GOT3 (cell line): ENCODE measurements around the gene LIPM.
"Not testable (repeated sequence)": the region's sequence is repeated elsewhere in the genome, so short reads cannot be mapped to it uniquely, and the experiment has no call there.

Experiments
- DNase-seq: peaks from one replicate; lab custom pipeline; 2025; ENCODE audit warnings: mixed read lengths; lab: John Stamatoyannopoulos, UW

LIPM gene

DNA sequence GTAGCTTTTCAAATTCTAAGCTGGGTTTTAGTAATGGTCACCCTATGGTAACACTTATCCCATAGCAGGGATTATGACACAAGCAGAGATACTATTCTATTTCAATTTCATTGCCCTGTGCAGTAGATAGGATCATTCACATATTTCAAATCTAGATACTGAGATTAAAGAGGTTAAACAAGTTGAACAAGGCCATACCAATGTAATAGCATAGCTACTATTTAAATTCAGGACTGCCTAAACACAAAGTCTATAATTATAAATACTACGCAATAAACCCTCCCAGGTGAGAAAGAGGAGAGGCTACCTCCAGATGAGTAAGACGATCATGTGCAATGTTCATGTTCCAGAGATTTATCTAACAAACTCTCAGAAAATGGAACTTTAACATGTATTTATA, 1.1 kb downstream of the LIPM start:
- DNase-seq, result no peak

DNA sequence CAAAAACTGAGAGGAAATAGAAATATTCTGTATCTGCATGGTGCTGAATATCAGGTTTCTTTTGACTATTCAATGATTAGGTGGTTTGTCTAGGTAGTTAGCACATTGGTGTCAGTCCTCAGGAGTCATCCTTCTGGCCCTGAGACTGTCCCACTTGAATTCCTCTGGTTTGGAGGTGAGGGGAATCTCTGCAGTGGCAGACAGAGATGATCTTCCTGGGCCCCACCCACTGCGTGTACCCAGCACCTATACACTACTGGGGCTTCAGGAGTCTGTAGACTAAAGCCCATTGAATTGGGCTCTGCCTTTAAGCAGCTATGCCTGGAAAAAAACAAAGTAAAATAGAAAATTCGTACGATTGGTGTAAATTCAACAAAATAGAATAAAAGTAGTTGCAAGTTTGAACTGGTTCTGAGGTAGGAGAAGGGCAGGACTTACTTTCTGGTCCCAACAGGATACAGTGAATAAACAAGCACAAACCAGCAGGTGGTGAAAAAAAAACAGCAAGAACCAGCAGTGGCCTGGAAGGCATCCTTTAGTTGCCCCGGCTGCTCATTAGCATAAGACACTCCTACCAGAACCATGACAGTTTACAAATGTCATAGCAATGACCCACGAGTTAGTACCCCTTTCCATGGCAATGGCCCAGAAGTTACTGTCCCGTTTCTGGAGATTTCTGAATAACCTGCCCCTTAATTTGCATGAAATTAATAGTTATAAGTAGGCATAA, 1.7 kb downstream of the LIPM start:
- no peak for DNase-seq

DNA sequence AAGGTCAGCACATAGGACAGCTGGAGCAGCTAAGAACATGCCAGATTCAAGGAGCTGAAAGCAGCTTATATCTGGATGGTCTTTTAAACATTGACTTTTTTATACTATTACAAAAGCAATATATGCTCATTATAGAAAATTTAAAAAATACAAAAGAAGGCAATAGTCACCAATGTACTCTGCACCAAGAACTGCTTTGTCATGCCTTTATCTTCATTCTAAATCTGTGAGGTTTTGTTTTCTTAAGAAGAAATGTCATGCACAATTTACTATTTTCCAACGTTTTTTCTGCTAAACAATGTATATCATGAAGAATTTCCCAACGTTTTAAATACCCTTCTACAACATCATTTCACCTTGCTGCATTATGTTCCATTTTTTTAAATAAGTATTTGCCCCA, 2.8 kb downstream of the LIPM start:
- no peak for DNase-seq

DNA sequence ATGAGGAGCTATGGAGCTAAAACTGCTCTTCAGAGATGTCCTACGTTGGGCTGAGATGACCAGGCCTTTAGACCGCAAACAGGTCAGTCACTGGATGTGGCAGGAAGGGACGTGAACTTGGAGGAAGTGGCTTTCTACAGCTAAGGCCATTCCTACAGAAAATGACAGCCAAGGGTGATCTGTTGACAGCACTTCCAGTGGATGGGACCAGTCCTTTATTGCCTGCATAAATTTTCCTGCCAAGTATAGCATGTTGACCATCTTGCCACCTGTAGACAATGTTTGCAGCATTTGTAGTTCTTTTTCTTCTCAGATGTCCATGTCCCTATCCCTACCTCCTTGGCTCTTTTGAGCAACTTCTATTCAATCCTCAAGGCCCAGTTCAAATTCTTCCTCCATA, 3.4 kb downstream of the LIPM start:
- DNase-seq, result no peak

DNA sequence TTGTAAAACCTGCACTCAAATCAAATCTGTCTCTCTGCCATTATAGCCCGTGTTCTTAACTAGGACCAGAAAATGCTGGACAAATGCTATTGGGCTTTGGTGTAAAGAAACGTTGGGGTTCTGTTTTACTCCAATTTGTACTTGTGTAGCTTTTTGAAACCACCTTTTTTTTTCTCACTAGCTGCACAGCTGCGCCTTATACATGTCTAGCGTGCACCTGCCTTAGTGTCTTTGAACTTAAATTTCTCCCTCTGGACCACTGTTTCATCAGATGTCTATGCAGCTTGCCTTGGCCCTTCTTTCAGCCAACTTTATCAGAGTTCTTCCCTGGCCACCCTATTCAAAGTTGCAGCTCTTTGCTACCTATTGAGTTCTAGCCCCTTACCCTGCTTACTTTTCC, 7.1 kb downstream of the LIPM start:
- DNase-seq, result no peak

DNA sequence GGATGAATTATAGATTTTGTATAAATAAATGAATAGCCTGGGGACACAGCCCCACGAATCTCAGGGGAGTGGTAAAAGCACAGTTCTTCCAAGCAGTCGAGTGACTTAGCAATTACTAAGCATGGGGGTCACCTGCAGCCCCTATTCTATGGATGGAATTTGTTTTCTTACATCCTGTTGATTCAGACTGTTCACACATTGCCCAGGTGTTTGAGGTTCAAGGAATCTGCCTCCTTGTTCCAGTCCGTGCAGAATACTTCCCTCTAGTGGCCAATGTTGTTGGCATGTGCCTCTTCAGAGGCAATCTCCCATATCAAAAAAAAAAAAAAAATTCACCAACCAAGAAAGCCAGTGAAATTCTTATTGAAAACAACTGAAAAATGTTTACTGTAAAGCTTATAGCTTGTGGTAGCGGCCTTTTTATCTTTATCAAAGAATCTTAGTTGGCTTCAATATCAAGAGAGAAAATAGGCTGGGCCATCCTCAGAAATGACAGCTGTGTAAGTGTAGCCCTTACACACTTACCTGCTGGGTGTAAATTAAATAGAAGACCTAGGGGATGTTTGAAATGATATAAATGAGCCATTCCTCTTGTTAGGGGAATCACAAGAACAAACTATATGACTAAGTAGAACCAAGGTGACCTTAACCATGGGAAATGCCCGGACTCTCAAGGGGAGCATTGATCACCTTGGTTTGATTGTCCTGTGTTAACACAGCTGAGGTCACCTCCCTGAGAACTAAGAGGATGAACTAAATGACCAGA, 7.8 kb downstream of the LIPM start:
- DNase-seq, result no peak

DNA sequence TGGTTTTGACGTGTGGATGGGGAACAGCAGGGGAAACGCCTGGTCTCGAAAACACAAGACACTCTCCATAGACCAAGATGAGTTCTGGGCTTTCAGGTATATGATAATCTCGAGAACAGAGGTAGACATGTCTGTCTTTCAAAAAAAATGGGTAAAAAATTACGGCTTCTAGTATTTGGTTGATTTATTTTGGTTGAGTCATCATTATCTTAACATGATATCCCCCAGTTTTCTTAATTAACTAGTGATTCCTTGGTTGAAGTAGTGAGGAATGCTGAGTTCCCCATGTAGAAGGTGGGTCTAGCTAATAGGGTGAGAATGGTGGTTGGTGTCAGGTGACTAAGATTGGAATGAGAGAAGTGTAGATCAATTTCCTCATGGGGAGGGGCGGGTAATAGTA, 10.7 kb downstream of the LIPM start:
- DNase-seq, result no peak

DNA sequence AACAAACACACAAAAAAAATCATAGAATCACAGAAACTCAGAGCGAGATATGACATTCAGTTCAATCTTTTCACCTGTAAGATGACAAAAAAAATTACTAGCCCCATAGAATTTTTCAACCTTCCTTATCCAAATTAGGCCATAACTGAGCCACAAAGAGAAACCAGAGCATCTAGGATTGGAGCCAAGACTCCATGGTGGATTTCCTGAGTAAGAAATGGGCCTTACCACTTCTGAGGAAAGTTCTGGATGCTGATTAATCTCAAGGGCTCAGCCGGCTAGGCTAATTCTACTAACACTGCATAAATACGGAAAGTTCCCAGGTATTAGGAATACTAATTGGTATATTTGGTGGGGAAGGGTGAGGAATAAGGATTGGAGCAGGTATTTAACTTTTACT, 16.8 kb downstream of the LIPM start:
- DNase-seq, result no peak

DNA sequence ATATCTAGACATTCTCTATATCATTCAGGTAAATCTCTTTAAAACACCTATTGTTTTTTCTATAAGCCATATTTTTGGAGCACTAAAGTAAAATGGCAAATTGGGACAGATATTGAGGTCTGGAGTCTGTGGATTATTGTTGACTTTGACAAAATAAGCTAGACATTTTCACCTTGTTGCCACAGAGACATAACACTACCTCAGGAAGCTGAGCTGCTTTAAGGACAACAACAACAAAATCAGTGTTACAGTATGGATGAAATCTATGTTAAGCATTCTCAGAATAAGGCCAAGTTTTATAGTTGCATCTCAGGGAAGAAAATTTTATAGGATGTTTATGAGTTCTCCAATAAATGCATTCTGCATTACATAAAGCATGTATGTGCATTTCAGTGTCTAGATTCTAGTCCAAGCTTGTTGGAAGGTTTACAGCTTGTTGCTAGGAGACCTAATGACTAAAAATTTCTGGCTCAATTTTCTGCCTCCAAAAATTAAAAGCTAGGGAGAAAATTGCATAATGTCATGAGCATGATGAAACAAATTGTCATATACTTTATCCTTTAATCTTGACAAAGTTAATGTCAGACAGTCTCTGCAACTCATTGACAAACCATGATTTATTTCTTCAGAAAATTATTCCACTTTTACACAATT, 18.3 kb downstream of the LIPM start:
- no peak for DNase-seq

DNA sequence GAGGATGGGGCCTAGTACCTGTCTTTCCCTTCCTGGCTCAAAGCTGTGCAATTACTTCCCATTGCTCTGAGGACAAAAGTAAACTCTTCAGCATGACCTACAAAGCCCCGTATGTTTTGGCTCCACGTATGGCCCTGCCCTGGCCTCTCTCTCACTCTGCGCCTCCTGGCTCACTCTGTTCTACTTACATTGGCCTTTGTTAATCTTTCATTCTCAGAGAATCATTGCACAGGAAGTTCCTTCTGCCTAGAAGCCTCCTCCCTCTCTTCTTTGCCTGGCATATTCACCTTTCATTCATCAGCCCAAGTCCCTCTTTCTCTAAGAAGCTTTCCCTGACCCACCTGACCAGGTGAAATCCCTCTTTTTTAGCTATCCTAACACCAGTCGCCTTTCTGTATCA, 23.9 kb downstream of the LIPM start:
- no peak for DNase-seq

DNA sequence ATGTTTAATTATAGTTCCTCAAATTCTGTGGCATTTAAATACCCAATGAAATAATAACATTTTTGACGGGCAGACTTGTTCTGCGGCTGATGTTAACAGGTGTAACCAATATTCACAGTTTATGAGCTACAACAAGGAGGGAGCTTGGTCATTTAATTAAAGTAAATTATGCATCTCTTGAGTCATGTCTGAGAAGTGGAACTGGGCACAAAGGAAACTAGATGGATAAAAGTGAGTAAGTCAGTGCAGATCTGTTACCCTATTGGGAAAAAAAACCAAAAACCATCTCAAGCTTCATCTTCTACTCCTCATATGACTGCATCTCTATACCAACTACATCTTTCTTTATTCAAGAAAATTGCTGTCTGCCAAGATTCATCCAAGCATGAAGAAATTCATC, 25.1 kb downstream of the LIPM start:
- no peak for DNase-seq

DNA sequence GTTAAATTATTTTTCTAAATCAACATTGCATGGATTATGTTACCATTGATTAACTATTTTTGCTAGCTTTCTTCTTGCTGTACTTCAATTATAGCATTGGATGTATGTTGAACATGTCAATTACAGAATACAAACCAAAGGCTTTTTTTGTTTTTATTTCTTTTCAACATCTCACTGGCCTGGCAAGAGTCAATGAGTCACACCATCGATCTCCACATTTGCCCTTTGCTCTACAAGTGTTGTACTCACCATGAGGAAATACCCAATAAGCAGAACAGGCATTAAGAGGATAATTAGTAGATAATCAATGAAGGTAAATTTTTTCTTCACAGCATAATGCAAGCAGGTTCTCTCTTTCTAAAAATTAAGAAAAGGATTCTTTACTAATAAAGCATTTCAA, 25.8 kb downstream of the LIPM start:
- no peak for DNase-seq

DNA sequence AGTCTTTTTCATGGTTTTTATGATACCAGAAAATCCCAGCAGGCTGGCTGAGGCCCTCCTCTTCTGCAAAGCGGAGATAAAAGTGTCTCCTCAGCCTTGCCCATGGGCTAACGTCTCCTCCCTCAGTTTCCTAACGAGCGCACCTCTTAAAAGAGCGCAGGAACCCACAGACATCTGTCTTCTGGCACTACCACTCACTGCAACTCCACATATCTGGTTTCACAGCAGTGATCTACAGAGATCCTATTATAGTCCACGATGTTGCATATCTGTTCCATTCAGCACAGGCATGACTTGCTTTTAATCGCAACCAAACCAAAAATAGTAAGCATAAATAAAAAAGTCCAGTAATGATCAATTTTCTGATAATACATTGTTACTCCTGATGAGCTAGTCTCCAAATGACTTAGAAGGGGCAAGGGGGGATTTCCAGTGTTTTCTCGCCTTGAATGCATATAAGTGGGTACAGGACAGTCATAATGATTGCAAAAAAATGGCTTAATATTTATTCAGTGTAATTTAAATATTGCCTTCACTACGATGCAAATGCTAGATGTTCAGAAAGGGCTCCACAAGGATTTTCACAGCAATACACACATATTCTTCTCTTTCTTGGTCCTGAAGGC, 28.2 kb downstream of the LIPM start:
- DNase-seq, result no peak

DNA sequence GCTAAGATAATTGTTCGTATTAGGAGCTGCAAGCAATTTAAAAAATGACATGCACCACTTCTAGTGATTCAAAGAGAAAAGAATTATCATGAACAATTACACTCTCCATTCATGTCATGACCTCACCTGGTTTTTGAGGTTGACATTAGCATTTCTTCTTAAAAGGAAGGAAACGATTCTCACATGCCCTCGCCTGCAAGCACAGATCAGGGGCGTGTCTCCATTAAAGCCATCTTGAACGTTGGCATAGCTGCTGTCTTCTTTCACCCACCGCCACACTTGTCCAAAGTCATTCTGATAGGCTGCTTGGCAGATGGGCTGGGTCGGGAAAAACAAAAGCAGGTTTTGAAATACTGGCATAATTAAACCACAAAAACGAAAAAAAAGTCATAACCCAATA, 29.2 kb downstream of the LIPM start:
- DNase-seq, result no peak

DNA sequence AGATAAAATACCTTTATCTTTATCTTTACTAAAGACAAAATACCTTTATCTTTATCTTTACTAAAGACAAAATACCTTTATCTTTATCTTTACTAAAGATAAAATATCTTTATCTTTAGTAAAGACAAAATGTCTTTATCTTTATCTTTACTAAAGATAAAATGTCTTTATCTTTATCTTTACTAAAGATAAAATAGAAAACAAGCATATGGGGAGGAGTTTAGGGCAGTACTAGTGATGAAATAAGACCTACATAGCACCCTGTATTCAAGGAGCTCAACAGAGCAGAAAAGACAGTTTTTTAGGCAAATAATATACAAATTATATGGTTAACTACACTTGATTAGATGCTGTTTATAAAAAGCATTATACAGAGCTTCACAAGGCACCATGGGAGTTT, 29.8 kb downstream of the LIPM start:
- DNase-seq, result no peak

DNA sequence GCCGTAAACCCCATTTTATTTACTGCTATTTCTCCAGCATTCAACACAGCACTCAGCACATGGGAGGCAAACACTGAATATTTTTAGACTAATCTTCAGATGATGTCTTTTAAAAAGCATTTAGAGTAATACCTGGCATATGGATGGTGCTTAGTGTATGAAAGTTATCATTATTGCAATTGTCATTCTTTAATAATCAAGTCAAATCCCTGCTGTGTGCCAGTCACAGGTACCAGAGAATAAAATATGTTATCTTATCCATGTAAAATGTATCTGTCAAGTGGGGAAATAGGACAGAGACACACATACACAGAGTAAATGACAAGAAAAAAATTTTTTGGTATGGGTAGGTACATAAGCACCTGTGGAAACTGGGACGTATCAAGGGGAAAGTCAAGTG, 30.6 kb downstream of the LIPM start:
- DNase-seq, result no peak

DNA sequence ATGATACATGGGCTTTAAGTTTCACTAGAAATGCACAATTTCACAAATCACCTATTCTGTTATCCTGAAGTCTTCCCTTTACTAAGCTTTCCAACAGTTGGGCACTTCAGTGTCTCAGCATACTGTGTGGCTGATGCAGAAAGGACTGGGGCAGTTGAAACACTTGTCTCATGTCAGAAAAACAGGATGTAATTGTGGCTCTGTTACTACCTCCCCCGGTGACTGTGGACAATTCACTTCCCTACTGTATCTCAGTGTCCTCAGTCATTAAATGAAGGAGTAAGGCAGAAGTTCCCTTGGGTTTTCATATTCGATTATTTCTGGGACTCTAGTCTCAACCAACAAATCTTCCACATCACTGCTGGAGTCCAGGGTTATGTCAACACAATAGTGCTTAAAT, 31.2 kb downstream of the LIPM start:
- DNase-seq, result no peak

DNA sequence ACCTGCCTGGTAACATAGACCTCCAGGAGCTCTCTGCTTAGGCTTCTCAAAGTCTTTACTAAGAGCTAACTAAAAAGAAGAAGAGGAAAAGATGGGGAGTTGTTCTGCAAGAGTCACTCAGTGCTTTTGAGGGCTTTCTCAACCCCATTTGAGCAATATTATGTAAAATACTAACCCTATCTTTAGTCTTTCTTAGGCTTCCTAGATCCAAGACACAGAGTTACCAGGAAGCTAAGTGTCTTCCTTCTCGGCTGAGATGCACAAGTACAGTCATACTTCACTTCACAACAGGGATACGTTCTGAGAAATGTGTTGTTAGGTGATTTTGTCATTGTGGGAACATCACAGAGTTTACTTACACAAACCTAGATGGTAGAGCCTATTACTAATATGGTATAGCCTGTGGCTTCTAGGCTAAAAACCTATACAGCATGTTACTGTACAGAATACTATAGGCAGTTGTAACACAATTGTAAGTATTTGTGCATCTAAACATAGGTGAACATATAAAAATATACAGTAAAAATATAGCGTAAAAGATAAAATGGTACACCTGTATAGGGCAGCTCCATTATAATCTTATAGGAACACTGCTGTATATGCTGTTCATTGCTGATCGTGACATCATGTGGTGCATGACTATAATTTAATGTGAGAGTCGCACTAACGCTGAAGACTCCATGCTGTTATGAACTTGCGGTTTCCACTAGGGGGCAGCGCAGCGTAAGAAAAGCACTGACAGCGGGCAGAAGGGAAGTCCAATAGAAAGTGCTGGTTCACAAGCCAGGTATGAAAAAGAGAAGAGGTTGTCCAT, 32.8 kb downstream of the LIPM start:
- peak; percentile 48 for DNase-seq

DNA sequence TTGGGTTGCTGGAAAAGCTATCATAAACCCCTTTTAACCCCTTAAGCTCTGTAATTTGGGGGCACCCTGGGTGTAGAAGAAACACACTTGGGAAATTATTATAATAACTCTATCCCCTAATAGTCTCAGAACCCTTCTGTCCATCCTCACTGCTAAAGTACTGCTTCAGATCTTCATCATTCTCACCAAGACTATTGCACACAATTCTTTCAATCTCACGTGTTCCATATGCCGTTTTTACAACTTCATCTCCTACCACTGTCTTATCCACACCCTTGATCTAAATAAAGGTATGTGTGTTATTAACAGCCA, 33.3 kb downstream of the LIPM start:
- DNase-seq, result no peak

DNA sequence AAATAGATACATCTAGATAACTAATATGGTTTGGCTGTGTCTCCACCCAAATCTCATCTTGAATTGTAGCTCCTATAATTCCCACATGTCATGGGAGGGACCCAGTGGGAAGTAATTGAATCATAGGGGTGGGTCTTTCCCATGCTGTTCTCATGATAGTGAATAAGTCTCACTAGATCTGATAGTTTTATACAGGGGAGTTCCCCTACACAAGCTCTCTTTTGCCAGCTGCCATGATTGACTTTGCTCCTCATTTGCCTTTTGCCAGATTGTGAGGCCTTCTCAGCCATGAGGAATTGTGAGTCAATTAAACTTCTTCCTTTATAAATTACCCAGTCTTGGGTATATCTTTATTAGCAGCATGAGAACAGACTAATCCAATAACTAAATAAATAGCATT, 35.1 kb downstream of the LIPM start:
- not testable (repeated sequence) for DNase-seq

DNA sequence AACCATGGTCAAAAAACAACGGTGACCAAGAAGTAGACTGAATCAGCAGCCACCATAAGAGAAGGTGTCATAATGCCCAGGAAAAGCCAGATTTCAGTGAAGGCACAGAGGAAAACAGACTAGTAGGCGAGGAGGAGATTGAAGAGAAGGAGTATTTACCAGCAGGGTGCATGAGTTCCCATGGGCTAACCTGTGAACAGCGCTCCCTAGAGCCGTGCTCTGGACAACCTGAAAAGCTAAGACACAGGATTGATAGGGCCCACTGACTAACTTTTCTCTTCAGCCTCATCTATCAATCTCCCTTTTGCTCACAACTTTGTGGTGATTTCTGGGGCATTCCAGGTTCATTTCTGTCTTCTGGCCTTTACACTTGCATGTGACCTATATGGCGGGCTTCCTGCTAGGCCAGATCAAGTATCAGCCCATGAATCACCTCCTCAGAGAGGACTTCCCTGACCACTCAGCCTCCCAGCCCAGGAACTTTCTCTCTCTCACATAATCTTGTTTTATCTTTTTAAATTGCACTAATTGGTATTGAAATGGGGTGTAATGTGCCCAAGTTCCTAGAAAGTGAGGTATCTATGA, 36.3 kb downstream of the LIPM start:
- no peak for DNase-seq

DNA sequence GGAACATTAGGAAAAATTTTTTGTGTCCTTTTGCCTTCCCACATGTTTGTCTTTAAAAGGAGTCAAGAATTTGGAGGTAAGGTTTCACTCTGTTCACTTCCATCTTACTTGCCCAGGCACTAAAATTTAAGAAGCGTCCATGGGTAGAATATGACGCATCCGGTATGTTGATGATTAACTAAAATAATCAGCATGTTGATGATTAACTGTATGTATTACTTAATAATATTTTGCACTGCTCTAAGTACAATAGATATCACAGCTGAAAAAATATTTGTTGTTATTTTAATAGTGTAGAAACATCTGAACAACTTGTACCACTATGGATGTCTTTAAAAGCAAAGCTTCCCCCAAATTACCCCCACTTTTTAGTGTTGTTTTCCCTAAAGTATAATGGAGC, 37.6 kb downstream of the LIPM start:
- no peak for DNase-seq
